HG03521 (cell line): ENCODE data around the gene VASP.

Experiments used
- ATAC-seq: cut with Tn5 transposase; IDR thresholded peaks from one replicate; pipeline ENCODE4 v1.9.1; 2021; ENCODE audit warnings: mild to moderate bottlenecking, moderate library complexity; ENCODE audit not compliant: unreplicated experiment

VASP gene

DNA sequence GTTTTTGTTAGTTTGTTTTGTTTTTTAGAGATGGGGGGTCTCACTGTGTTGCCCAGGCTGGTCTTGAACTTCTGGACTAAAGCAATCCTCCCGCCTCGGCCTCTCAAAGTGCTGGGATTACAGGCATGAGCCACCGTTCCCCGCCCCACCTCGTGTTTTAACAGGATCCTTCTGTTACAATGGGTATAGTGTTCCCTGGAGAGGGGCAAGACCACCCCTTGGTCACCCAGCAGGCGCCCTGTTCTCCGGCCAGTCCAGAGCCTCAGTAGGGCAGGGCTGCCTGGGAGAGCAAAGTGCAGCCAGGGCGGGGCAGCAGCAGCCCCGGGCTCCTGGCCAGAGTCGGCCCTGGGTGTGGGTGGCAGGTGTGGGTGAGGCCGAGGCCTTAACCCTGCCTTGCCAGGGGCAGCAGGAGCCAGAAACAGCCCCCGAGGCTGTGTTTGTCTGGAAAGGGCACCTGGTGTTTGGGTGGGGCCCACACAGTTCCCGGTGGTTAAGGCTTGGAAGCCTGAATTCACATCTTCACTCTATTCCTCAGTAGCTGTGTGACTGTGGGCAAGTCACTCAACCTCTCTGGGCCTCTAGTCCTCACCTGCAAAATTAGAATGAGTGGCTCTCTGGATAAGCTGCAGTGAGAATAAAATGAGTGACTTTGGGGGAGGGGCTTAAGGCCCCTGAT, 7.2 kb downstream of the VASP start:
- no peak for ATAC-seq

DNA sequence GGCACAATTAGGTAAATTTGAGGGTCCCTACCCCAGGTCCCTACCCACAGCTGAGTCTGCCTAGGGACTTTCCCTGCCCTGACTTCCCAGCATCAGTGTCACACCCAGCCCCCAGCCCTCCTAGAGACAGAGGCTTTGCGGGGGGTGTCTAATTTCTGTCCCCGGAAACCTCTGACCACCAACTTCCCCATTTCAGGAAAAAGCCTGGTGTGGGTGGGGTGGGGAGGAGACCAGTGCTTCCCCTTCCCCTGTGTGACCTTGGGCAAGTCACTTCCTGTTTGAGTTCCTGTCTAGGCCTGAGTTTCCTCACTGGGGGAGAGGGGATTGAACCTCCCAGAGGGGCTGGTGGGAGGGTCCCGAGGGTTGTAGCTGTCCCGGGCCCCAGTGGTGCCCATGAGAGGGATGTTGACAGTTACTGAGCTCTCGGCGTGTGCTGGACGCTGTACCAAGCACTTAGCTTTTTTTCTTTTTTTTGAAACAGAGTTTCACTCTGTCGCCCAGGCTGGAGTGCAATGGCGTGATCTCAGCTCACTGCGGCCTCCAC, 7.9 kb downstream of the VASP start:
- no peak for ATAC-seq

DNA sequence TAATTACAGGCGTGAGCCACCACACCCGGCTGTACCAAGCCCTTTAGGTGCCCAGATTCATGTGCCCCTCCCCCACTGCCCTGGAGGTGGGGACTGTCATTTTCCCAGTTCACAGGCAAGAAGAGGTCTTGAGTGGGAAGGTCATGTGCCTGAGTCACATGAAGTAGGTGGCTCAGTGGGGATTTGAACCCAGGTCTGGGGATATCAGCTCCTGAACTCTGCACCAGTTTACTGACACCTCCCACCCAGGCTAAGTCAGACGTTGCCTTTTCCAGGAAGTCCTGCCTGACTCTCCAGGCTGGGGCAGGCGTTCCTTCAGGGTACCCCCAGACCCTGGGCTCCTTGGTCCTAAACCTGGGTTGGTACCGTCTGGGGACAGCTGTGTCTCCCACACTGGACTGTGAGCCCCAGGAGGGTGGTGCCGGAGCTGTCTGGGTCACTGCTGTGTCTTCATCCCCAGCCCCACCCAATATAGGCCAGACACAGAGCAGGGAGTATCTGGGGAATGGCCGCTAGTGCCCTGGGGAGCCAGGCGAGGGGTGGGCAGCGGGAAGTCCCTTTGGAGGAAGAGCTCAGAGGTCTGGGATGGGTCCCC, 8.6 kb downstream of the VASP start:
- ATAC-seq: no peak

DNA sequence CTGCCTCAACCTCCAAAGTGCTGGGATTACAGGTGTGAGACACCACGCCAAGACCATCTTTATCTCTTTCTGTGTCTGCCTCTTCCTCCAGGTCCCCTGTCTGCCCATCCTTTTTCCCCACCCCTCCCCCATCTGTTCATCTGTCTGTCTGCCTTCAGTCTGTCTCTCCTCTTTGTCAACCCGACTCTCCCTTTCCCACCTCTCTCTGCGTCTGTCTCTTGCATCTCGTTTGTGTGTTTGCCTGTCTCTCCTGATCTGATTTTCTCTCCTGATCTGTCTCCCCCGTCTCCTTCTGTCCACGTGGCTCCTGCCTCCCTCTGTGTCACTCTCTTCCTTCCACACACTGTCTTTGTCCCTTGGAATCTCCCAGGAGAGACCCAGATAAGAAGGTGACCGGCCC, 10.0 kb downstream of the VASP start:
- no peak for ATAC-seq

DNA sequence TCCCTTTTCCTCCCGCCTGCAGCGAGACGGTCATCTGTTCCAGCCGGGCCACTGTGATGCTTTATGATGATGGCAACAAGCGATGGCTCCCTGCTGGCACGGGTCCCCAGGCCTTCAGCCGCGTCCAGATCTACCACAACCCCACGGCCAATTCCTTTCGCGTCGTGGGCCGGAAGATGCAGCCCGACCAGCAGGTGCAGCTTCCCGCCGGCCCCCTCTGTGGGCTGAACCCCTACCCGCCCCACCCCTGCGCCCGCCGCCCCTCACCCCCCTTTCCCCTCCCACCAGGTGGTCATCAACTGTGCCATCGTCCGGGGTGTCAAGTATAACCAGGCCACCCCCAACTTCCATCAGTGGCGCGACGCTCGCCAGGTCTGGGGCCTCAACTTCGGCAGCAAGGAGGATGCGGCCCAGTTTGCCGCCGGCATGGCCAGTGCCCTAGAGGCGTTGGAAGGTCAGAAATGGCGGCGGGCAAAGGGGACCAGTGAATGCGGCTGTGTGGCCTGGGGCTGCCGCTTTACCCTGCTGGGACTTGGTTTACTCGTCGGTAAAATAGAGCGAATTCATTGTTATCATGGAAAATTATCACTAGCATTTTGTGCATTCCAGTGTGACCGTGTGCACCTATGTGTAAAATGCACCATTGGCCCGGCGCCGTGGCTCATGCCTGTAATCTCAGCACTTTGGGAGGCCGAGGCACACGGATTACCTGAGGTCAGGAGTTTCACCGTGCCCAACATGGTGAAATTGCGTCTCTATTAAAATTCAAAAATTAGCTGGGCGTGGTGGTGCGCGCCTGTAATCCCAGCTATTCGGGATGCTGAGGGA, 10.6 kb downstream of the VASP start:
- no peak for ATAC-seq

DNA sequence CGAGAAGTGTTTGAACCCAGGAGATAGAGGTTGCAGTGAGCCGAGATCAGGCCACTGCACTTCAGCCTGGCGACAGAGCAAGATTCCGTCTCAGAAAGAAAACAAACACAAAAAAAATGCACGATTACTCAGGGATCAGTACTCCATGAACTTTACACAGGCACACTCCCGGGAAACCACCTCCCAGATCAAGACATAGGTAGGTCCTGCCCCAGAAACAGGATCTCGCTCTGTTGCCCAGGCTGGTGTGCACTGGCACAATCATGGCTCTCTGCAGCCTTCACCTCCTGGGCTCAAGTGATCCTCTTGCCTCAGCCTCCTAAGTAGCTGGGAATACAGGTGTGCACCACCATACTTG, 11.2 kb downstream of the VASP start:
- ATAC-seq: no peak

DNA sequence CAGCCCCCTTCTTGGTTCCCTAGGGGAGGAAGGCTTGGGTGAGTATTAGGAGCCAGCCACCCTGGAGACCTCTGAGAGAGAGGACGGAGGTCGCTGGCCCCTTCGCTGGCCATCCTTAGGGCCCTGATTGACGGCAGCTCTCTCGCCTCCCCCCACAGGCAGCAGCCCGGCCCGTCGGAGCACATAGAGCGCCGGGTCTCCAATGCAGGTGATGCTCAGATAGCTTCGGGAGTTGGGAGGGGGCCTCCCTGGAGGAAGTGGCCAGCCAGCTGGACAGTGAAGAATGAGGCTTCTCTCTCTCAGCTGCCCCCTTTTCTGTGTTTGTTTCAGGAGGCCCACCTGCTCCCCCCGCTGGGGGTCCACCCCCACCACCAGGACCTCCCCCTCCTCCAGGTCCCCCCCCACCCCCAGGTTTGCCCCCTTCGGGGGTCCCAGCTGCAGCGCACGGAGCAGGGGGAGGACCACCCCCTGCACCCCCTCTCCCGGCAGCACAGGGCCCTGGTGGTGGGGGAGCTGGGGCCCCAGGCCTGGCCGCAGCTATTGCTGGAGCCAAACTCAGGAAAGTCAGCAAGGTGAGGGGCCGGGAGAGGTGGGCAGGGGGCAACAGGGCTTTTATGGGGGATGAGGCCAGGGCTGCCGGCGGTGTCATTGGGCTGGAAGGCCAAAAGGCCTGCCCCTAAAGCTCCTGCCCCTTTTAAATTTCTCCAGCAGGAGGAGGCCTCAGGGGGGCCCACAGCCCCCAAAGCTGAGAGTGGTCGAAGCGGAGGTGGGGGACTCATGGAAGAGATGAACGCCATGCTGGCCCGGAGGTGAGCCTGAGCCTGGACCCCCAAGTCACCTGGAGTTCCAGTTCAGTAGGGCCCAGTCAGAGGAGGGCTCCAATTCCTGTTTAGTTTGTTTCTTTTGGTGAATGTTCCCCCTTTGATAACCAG, 15.0 kb downstream of the VASP start:
- ATAC-seq: no peak

DNA sequence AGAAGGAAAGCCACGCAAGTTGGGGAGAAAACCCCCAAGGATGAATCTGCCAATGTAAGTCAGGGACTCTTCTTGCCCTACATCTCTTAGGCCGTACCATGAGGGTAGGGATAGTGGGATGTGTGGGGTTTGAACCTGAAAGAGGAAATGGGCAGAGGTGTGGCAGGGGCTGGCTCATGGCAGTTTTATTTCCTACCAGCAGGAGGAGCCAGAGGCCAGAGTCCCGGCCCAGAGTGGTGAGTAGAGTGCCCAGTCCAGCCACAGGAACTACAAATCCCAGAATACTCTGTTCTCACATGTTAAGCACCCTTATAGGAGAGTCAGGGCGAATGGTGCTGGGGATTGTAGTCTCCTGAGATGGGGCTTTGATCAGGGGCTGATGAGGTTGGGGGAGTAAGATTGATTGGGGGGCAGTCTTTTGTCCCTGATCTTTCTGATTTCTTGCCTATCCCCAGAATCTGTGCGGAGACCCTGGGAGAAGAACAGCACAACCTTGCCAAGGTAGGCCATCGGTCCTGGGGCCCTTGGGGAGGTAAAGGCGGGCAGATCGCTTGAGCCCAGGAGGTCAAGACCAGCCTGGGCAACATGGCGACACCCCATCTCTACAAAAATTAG, 16.5 kb downstream of the VASP start:
- peak; percentile 69 for ATAC-seq

DNA sequence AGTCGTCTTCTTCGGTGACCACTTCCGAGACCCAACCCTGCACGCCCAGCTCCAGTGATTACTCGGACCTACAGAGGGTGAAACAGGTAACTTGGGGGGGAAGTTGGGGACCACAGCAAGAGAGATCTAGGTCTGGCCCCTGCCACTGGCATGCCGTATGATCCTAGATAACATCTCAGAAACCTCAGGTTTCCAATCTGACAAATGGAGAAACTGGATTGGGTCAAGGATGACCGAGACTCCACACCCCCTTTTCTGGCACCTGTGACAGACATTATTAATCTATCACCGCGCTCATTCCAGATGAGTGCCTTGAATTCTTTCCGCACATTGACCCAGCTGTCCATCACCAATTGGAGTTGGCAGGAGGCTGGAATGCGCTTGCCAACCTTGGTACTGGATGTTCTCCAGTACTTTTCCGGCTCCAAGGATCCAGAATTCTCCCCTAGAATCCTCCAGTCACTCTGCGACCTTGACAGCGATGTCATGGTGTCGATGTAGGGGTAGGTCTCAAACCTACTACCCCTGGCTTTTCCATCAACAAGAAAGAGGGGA, 17.4 kb downstream of the VASP start:
- no peak for ATAC-seq

DNA sequence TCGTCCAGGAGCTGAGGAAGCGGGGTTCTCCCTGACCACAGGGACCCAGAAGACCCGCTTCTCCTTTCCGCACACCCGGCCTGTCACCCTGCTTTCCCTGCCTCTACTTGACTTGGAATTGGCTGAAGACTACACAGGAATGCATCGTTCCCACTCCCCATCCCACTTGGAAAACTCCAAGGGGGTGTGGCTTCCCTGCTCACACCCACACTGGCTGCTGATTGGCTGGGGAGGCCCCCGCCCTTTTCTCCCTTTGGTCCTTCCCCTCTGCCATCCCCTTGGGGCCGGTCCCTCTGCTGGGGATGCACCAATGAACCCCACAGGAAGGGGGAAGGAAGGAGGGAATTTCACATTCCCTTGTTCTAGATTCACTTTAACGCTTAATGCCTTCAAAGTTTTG, 18.9 kb downstream of the VASP start:
- no peak for ATAC-seq

DNA sequence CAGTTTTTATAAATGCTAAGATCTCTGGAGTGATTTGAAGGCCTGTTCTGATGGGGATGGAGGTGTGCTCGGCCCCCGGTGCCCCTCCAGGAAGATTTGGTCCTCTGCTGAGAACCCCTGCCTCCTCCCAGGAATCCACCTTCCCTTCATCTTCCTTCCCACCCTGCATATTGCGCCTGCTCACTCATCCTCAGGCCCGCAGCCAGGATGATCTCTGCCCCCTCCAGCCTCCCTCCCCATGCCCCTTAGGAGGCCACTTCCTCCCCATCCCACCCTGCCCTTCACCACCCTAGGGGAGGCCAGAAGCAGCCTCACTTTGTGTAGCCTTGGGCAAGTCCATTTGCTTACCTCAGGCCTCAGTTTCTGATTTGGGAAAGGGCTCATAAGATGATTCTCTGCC, 19.7 kb downstream of the VASP start:
- ATAC-seq: no peak

DNA sequence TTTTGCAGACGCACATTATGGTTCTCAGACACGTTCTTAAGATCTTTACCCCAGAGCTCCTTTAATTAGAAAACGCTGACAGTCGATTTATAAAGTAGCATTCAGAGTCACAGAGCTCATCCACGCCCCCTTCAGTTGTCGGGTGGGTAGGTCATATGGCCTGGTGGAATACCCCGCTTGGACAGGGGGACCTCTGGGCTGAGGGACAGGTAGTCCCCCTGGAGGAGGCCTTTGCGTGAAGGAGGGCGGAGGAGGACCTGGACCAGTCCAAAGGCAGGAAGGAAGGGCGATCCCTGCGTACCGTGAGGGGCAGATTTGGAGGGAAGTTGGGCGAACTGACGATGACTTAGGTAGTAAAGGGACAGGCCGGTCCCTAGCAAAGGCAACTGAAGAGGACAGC, 20.5 kb downstream of the VASP start:
- no peak for ATAC-seq

DNA sequence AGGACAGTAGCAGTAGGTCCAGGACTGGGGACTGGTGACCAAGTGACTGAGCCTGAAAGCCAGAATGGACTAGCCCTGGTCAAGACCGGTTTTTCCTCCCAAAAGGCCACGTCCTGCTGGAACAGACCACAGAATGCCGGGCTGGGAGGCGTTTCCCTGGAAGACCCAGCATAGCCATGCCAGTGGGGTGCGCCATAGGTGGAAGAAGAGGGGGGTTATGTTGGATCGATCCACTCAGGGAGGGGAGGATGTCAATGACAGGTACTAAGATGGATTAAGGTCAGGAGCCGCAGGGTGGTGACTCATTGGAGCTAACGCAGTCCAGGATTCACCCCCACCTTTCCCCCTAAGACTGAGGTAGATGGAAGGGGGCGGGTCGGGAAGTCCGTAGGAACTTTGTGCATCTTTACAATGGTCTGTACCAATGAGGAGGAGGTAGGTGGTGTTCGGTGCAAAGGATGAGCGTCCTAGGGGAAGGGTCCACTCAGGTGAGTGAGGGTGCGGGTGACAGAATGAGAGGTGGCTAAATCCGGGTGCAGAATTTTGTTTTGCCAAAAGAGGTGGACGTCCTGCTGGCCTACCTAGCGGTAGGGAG, 21.0 kb downstream of the VASP start:
- no peak for ATAC-seq

DNA sequence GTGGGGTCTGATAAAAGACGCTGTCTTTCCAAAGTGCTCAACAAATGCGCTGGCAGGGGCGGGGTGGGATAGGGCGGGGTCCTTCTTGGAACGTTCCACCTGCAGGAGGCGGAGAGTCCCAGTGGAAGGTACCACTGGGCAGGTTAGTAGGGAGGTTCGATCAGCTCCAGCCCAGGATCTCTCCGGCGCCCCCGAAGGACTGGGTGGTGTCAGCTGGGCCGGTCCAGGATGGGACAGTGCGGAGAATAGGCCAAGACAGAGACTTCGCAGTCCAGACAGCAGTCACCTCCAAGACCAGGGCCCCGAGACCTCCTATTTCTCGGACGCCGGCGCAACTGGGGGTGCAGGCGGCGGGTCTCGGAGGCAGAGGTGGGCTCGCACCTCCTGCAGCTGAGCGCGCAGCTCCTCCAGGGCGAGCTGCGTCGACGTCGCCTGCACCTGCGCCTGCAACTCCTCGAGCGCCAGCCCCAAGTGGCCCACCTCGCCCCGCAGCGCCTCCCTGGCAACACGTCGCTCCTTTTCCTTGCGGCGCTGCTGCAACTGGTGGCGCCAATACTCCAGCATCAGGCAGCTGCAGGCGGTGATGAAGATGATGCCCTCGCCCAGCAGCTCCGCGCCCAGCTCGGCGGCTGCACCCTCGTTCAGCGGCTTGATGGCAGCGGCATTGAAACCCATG, 21.6 kb downstream of the VASP start:
- ATAC-seq: no peak

DNA sequence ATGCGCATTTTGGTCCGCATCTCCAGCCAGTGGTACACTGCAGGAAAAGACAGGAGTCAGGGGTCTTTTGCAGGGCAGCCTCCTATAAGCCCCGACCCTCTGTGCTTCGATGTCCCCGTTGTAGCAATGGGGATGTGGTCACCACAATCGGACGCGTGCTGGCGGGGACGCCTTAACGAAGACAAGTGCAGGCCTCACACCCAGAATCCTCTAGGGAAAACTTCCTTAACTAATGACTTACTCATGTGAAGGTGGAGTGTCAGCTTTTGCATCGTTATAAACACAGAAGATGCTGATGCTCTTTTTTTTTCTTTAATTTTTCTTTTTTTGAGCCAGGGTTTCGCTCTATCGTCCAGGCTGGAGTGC, 22.1 kb downstream of the VASP start:
- ATAC-seq: no peak

DNA sequence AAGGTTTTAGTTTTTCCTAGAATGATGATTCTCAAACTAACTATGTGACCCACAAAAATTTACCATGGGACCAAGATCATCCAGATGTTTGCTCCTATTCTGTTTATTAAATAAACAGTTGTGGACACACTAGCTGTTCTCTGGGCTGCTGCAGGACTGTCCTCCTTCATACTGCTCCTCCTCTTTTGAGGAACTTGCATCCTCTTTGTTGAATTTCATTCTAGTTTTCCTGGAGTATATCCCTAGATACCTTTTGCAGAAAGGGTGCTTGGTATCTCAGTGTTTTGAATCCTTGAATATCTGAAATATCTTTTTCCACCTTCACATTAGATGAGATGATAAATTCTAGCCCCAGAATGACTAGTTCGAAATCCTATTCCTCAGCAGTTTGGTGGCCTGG, 24.1 kb downstream of the VASP start:
- no peak for ATAC-seq

DNA sequence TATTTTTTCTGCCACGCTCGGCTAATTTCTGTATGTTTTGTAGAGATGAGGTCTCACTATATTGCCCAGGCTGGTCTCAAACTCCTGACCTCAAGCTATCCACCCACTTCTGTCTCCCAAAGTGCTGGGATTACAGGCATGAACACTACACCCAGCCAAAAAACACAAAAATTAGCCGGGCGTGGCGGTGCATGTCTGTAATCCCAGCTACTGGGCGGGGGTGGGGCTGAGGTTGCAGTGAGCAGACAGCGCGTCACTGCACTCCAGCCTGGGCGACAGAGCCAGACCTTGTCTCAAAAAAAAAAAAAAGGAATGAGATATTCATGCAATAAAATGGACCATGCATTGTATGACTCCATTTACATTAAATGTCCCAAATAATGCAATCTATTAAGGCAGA, 32.2 kb downstream of the VASP start:
- ATAC-seq: no peak

DNA sequence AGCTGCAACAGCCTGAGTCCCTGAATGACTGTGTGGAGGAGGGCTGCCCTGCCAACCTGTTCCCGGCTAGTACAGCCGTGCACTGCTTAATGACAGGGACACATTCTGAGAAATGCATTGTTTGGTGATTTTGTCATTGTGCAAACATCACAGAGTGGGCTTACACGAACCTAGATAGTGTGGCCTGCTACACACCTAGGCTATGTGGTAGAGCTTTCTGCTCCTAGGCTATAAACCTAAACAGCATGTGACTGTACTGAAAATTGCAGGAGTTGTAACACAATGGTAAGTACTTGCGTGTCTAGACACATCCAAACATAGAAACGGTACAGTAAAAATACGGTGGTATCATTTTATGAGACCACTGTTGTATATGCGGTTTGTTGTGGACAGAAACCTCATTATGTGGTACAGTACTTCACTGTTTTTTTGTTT, 35.0 kb downstream of the VASP start:
- no peak for ATAC-seq

DNA sequence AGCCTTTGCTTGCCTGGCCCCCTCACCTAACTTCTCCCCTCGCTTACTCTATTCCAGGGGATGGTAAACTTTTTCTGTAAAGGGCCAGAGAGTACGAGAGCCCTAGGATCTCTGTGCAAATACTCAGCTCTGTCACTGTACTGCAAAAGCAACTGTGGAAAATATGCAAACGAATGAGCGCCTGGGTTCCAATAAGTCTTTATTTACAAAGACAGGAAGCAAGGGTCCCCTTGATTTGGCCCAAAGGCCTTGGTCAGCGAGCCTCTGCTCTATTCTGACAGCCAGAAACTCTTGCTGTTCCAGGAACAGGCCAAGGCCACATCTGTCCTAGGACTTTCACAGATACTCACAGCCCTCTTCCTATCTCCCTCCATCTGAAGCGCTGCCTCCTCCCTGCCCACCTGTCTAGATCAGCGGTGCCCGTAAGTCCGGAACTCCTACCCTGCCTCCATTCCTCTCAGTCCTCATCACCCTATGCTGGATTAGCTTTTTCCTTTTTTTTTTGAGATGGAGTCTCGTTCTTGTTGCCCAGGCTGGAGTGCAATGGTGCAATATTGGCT, 40.0 kb downstream of the VASP start:
- no peak for ATAC-seq
